Suprapubic skin (tissue), 4 donors: ENCODE measurements around the gene SLC22A23. TPM values are rescaled to one million over a fixed set of nuclear protein-coding genes. Genes with fewer than 3 reads are reported as not detected.

Experiments used
- DNase-seq, 2 donors: peaks; one replicate each; pipeline ENCODE4 v3.0.0-alpha.2; 2019; ENCODE audit warnings: low spot score in 2 of 2
- H3K27ac ChIP-seq: fragments of 200-600 bp; sonication (generic); one replicate; pipeline ENCODE4 v1.5.1; 2019
- H3K27me3 ChIP-seq: fragments of 200-600 bp; sonication (generic); one replicate; pipeline ENCODE4 v1.5.1; 2019
- H3K36me3 ChIP-seq: fragments of 200-600 bp; sonication (generic); one replicate; pipeline ENCODE4 v1.5.1; 2019
- H3K4me1 ChIP-seq: fragments of 200-600 bp; sonication (generic); one replicate; pipeline ENCODE4 v1.5.1; 2019
- H3K4me3 ChIP-seq: fragments of 200-600 bp; sonication (generic); one replicate; pipeline ENCODE4 v1.5.1; 2019; ENCODE audit warnings: mild to moderate bottlenecking
- H3K9me3 ChIP-seq: fragments of 200-600 bp; sonication (generic); one replicate; pipeline ENCODE4 v1.5.1; 2019
- CTCF ChIP-seq, 2 donors: fragments of 200-600 bp in 1 of 2; fragments of 450-650 bp in 1 of 2; sonication (generic) in 1 of 2; IDR thresholded peaks; one replicate each; pipeline ENCODE4 v1.5.1; 2016 to 2019; ENCODE audit warnings: antibody characterized with exemption in 2 of 2, mild to moderate bottlenecking in 1 of 2, moderate library complexity in 1 of 2
- EP300 ChIP-seq: sonication (generic); formaldehyde crosslinking; IDR thresholded peaks from one replicate; pipeline ENCODE4 v1.6.1; 2017; ENCODE audit warnings: antibody characterized with exemption
- POLR2A ChIP-seq, 2 donors: fragments of 450-650 bp; IDR thresholded peaks; one replicate each; pipeline ENCODE4 v1.6.1; 2017; ENCODE audit warnings: antibody characterized with exemption in 2 of 2, mild to moderate bottlenecking in 2 of 2, moderate library complexity in 2 of 2
- POLR2AphosphoS5 ChIP-seq, 3 donors: sonication (generic); formaldehyde crosslinking; IDR thresholded peaks; one replicate each; pipeline ENCODE4 v1.6.1; 2017; ENCODE audit warnings: antibody characterized with exemption in 3 of 3
- WGBS: methylation state at CpG from one replicate; pipeline ENCODE4 v1.1.5; 2018; 5-methylcytosine and 5-hydroxymethylcytosine counted together
- total RNA-seq, 4 donors: library from RNA; depleted of rRNA; stranded (reverse); fragments of >200 nt; gene quantifications; one replicate each; pipeline ENCODE4 v1.1.0, GENCODE V29; 2016

The SLC22A23 gene
- total RNA-seq, 4 donors from 2014 or later = 38.2 to 59.8 (median 48.1) TPM

- 87% methylated on average over 12 of the region's 32 CpGs for WGBS
- H3K4me1 ChIP-seq = peaks cover 8% of the 10 kb centered on the region
- no peak for DNase-seq
- peaks cover 61% of the 10 kb centered on the region for H3K36me3 ChIP-seq
- H3K4me3 ChIP-seq = no peak overlapping the region
- no peak overlapping the region for H3K27ac ChIP-seq
- H3K27me3 ChIP-seq = no peaks in the 10 kb centered on the region
- TF ChIP-seq POLR2AphosphoS5 (IDR thresholded peaks at IDR 0.05) (no peak), CTCF (IDR thresholded peaks at IDR 0.05) (no peak), POLR2A (IDR thresholded peaks at IDR 0.05) (no peak), EP300 (no peak)
- no peaks in the 10 kb centered on the region for H3K9me3 ChIP-seq
These were observed 183.8 kb downstream of the SLC22A23 start for GRCh38 chr6:3272911-3273547.

- Histone ChIP-seq H3K4me3 (no peak overlapping the region), H3K4me1 (peaks cover 5% of the 10 kb centered on the region), H3K27ac (no peak overlapping the region), H3K36me3 (peaks cover 64% of the 10 kb centered on the region), H3K9me3 (no peaks in the 10 kb centered on the region), H3K27me3 (no peaks in the 10 kb centered on the region)
- TF ChIP-seq POLR2AphosphoS5 (IDR thresholded peaks at IDR 0.05) = no peak
- TF ChIP-seq POLR2A (IDR thresholded peaks at IDR 0.05) = no peak
- TF ChIP-seq CTCF (IDR thresholded peaks at IDR 0.05) = no peak
- TF ChIP-seq EP300 = no peak
- no peak for DNase-seq
- WGBS = 80% methylated on average over 12 of the region's 13 CpGs
These were observed 185.1 kb downstream of the SLC22A23 start for GRCh38 chr6:3271756-3272155.

GRCh38 chr6:3270258-3270657, 186.6 kb downstream of the SLC22A23 start:
- Histone ChIP-seq H3K4me3 (no peak overlapping the region), H3K27ac (no peak overlapping the region), H3K27me3 (no peaks in the 10 kb centered on the region), H3K9me3 (no peaks in the 10 kb centered on the region), H3K4me1 (peaks cover 3% of the 10 kb centered on the region), H3K36me3 (peaks cover 64% of the 10 kb centered on the region)
- 77% methylated on average over 14 of the region's 15 CpGs for WGBS
- DNase-seq = no peak
- TF ChIP-seq CTCF (IDR thresholded peaks at IDR 0.05) (no peak), POLR2A (IDR thresholded peaks at IDR 0.05) (no peak), POLR2AphosphoS5 (IDR thresholded peaks at IDR 0.05) (no peak), EP300 (no peak)

GRCh38 chr6:3269281-3269975, 187.4 kb downstream of the SLC22A23 start:
- Histone ChIP-seq H3K36me3 (peaks cover 64% of the 10 kb centered on the region), H3K4me3 (no peak overlapping the region), H3K4me1 (peaks cover 4% of the 10 kb centered on the region), H3K27me3 (no peaks in the 10 kb centered on the region), H3K27ac (no peak overlapping the region), H3K9me3 (no peaks in the 10 kb centered on the region)
- DNase-seq = no peak
- TF ChIP-seq CTCF (IDR thresholded peaks at IDR 0.05) (no peak), POLR2A (IDR thresholded peaks at IDR 0.05) (no peak), POLR2AphosphoS5 (IDR thresholded peaks at IDR 0.05) (no peak), EP300 (no peak)
- WGBS = 81% methylated on average over 27 of the region's 27 CpGs

- no peak for DNase-seq
- H3K9me3 ChIP-seq = no peaks in the 10 kb centered on the region
- H3K27ac ChIP-seq = no peak overlapping the region
- peaks cover 65% of the 10 kb centered on the region for H3K36me3 ChIP-seq
- H3K4me1 ChIP-seq = peaks cover 7% of the 10 kb centered on the region
- TF ChIP-seq EP300 (no peak), CTCF (IDR thresholded peaks at IDR 0.05) (no peak), POLR2AphosphoS5 (IDR thresholded peaks at IDR 0.05) (no peak), POLR2A (IDR thresholded peaks at IDR 0.05) (no peak)
- no peaks in the 10 kb centered on the region for H3K27me3 ChIP-seq
- no peak overlapping the region for H3K4me3 ChIP-seq
- WGBS = 82% methylated on average over 11 of the region's 11 CpGs
These were observed 188.2 kb downstream of the SLC22A23 start for GRCh38 chr6:3268680-3269079.
